ENCODE results near the gene CACNA2D1. TPM values are rescaled to one million over a fixed set of nuclear protein-coding genes. Genes with fewer than 3 reads are reported as not detected.

The CACNA2D1 gene
- total RNA-seq, 1 donor from 2014 or later = not detected

- POLR2A ChIA-PET = no interaction called here
- TF ChIP-seq CTCF (IDR thresholded peaks at IDR 0.05) = no peak
- intact Hi-C loops (cut with micrococcal nuclease) = no loop called here
- Mint-ChIP-seq H3K36me3 (ENCODE audit: low read depth) (no peaks in the 10 kb centered on the region), H3K27me3 (no peaks in the 10 kb centered on the region), H3K4me1 (no peaks in the 10 kb centered on the region), H3K4me3 (no peak overlapping the region), H3K27ac (no peak overlapping the region), H3K9me3 (no peaks in the 10 kb centered on the region)
- ATAC-seq (ENCODE audit: low read depth) (no peak), DNase-seq (no peak)
- CTCF ChIA-PET = no interaction called here
These were observed 386.1 kb downstream of the CACNA2D1 start for GRCh38 chr7:82057476-82057875.

DNA sequence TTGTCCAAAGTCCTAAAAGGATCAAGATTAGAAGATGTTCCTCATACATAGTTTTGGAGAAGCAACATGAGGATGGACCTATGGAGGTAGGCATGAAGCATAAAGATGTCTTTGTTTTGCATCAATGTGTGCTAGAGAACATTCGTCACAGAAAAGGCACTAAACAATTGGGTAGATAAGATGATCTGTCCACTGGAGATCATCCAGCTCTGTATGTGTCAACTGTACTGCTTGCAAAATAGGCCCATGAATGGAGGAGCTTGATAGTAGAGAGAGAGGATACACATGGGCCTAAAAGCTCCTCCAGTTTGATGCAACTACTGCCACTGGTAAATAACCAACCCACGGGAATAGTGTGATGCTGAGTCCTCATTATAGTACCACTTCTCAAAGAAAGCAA, 387.3 kb downstream of the CACNA2D1 start:
- no peak for ATAC-seq (ENCODE audit: low read depth)
- H3K4me1 Mint-ChIP-seq = no peaks in the 10 kb centered on the region
- H3K9me3 Mint-ChIP-seq = no peaks in the 10 kb centered on the region
- H3K36me3 Mint-ChIP-seq (ENCODE audit: low read depth) = no peaks in the 10 kb centered on the region
- TF ChIP-seq CTCF (IDR thresholded peaks at IDR 0.05) = no peak
- H3K27me3 Mint-ChIP-seq = no peaks in the 10 kb centered on the region
- POLR2A ChIA-PET = no interaction called here
- CTCF ChIA-PET = no interaction called here
- intact Hi-C loops (cut with micrococcal nuclease) = no loop called here
- no peak overlapping the region for H3K4me3 Mint-ChIP-seq
- no peak for DNase-seq
- no peak overlapping the region for H3K27ac Mint-ChIP-seq

DNA sequence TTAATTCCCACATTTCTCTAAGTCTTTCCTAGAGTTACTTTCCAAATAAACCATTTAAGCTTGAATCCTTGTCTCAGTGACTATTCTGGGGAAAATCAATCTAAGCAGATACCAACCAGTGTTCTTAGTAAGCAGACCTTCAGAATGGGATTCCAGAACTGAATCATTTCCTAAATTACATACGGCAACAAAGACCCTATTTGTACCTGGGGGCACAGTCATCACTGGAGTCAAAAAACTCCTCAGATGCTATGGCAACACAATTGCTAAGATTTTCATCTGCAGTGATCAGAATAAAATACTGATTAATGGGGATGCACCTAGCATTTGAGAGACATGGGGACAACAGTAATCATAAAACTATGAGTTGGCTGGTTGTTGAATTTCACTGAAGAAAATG, 389.0 kb downstream of the CACNA2D1 start:
- H3K27ac Mint-ChIP-seq = no peak overlapping the region
- H3K4me3 Mint-ChIP-seq = no peak overlapping the region

DNA sequence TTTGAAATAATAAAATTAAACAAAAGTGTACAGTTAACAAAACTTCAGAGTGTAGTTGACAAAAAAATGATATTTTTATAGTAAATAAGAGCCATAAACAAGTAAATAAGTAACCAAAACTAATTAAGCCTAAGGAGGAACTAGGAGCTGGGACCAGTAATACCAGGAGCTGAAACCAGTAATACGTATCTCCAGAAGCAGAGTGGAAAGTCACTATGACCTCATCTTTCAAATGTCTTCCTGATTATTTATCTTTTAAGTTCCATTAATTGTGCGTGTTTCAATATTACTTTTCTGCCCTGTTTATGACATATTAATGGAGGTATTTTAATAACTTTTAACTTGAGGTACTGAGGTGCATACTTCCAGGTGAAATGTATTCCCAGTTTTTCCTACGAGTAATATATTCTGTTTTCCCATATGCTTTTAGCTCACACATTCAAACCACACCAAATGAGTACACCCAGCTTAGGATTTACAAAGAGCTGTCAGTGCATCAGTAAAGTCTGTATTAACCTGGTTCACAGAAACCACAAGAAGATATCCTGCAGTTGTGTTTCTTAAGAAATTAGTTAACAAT, 390.0 kb downstream of the CACNA2D1 start:
- intact Hi-C loops (cut with micrococcal nuclease) = no loop called here
- no peaks in the 10 kb centered on the region for H3K36me3 Mint-ChIP-seq (ENCODE audit: low read depth)
- ChIA-PET POLR2A (no interaction called here), CTCF (no interaction called here)
- H3K4me1 Mint-ChIP-seq = no peaks in the 10 kb centered on the region
- H3K27ac Mint-ChIP-seq = no peak overlapping the region
- no peaks in the 10 kb centered on the region for H3K9me3 Mint-ChIP-seq
- H3K27me3 Mint-ChIP-seq = no peaks in the 10 kb centered on the region
- no peak overlapping the region for H3K4me3 Mint-ChIP-seq
- ATAC-seq (ENCODE audit: low read depth) (no peak), DNase-seq (no peak)
- no peak for TF ChIP-seq CTCF (IDR thresholded peaks at IDR 0.05)

More for the DNA sequence above, 389.0 kb downstream of the CACNA2D1 start:
- intact Hi-C loops (cut with micrococcal nuclease) = no loop called here
- H3K9me3 Mint-ChIP-seq = no peaks in the 10 kb centered on the region
- DNase-seq = no peak
- POLR2A ChIA-PET = no interaction called here
- H3K27me3 Mint-ChIP-seq = no peaks in the 10 kb centered on the region
- no peaks in the 10 kb centered on the region for H3K4me1 Mint-ChIP-seq
- CTCF ChIA-PET = no interaction called here
- TF ChIP-seq CTCF (IDR thresholded peaks at IDR 0.05) = no peak
- ATAC-seq (ENCODE audit: low read depth) = no peak
- no peaks in the 10 kb centered on the region for H3K36me3 Mint-ChIP-seq (ENCODE audit: low read depth)

GRCh38 chr7:82051601-82052000, 392.0 kb downstream of the CACNA2D1 start:
- POLR2A ChIA-PET = no interaction called here
- H3K9me3 Mint-ChIP-seq = no peaks in the 10 kb centered on the region
- no peaks in the 10 kb centered on the region for H3K36me3 Mint-ChIP-seq (ENCODE audit: low read depth)
- no peak for ATAC-seq (ENCODE audit: low read depth)
- H3K27ac Mint-ChIP-seq = no peak overlapping the region
- TF ChIP-seq CTCF (IDR thresholded peaks at IDR 0.05) = no peak
- no peaks in the 10 kb centered on the region for H3K27me3 Mint-ChIP-seq
- DNase-seq = no peak
- CTCF ChIA-PET = no interaction called here
- intact Hi-C loops (cut with micrococcal nuclease) = no loop called here
- no peaks in the 10 kb centered on the region for H3K4me1 Mint-ChIP-seq
- no peak overlapping the region for H3K4me3 Mint-ChIP-seq
